ENCODE results near the gene PITRM1.

DNA sequence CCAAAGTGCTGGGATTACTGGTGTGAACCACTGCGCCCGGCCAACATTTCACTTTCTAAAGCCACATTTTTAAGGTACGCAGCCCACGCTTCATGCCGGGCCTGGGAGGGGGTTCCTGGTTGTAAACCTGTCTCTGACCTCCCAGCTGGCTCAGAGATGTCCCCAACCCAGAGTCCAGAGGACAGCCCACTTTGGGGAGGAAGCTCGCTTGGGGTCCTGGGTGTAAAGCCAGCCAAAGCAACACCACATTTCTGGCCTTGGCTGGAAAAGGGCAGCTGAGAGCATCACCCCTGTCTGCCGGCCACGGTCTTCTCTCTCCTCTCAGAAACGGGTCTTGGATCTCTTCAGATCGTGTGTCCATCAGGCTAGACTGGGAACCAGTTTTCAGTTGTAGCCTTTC is 23.9 kb upstream of the PITRM1 start:
- TF ChIP-seq, protein P1, sequence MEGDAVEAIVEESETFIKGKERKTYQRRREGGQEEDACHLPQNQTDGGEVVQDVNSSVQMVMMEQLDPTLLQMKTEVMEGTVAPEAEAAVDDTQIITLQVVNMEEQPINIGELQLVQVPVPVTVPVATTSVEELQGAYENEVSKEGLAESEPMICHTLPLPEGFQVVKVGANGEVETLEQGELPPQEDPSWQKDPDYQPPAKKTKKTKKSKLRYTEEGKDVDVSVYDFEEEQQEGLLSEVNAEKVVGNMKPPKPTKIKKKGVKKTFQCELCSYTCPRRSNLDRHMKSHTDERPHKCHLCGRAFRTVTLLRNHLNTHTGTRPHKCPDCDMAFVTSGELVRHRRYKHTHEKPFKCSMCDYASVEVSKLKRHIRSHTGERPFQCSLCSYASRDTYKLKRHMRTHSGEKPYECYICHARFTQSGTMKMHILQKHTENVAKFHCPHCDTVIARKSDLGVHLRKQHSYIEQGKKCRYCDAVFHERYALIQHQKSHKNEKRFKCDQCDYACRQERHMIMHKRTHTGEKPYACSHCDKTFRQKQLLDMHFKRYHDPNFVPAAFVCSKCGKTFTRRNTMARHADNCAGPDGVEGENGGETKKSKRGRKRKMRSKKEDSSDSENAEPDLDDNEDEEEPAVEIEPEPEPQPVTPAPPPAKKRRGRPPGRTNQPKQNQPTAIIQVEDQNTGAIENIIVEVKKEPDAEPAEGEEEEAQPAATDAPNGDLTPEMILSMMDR (IDR thresholded peaks at IDR 0.05) = no peak
- TF ChIP-seq POLR2A (IDR thresholded peaks at IDR 0.05) (no peak), POLR2AphosphoS5 (IDR thresholded peaks at IDR 0.05) (no peak), EP300 (IDR thresholded peaks at IDR 0.05) (no peak)

All from upper lobe of left lung (tissue), 4 donors.